ENCODE data around the gene UBA52.

The UBA52 gene

GRCh38 chr19:18626906-18627305 is 55.2 kb downstream of the UBA52 start:
- POLR2A ChIA-PET (ENCODE audit: low non-redundant PET): no interaction called here

More at GRCh38 chr19:18626906-18627305, 55.2 kb downstream of the UBA52 start:
- H3K27ac ChIP-seq: no peak overlapping the region
- no peak for TF ChIP-seq CTCF (conservative IDR thresholded peaks at IDR 0.05; ENCODE audit: low read depth)
- DNase-seq (ENCODE audit: low spot score): no peak
- CTCF ChIA-PET: interaction anchor here (0.6 kb wide), 1 partner anchor 51 kb away, joined by 5 read pairs; no protein-coding TSS in a partner anchor

All from RWPE1 (cell line).